MM.1S (cell line): Measurements from ENCODE around the gene FBLN7.

Experiments
- DNase-seq: peaks from one replicate; pipeline ENCODE4 v3.0.0-alpha.2; 2015
- H2AFZ ChIP-seq: fragments of 300-600 bp; sonication (generic); 2 replicates; pipeline ENCODE4 v1.6.0; 2016; ENCODE audit warnings: antibody characterized with exemption, low read length
- H3F3A ChIP-seq: fragments of 300-600 bp; sonication (generic); 2 replicates; pipeline ENCODE4 v1.6.1; 2016; ENCODE audit warnings: mild to moderate bottlenecking, antibody characterized with exemption, low read length, moderate library complexity, mixed read lengths; ENCODE audit not compliant: insufficient read depth
- H3K27ac ChIP-seq: fragments of 300-600 bp; sonication (generic); 2 replicates; pipeline ENCODE4 v1.5.1; 2016; ENCODE audit warnings: mild to moderate bottlenecking, low read length
- H3K27me3 ChIP-seq: fragments of 300-600 bp; sonication (generic); replicated peaks from 2 replicates; pipeline ENCODE4 v1.6.0; 2016; ENCODE audit warnings: low read length; ENCODE audit not compliant: insufficient read depth
- H3K36me3 ChIP-seq: fragments of 300-600 bp; sonication (generic); replicated peaks from 2 replicates; pipeline ENCODE4 v1.6.1; 2016; ENCODE audit warnings: mild to moderate bottlenecking, low read length, mixed read lengths; ENCODE audit not compliant: insufficient read depth
- H3K4me1 ChIP-seq: fragments of 300-600 bp; sonication (generic); 2 replicates; pipeline ENCODE4 v1.6.1; 2016; ENCODE audit warnings: low read length, mixed read lengths
- H3K4me2 ChIP-seq: fragments of 300-600 bp; sonication (generic); 2 replicates; pipeline ENCODE4 v1.6.0; 2016; ENCODE audit warnings: low read depth, low read length
- H3K4me3 ChIP-seq: fragments of 300-600 bp; sonication (generic); 2 replicates; pipeline ENCODE4 v1.5.1; 2016; ENCODE audit warnings: low read length, mixed read lengths
- H3K79me2 ChIP-seq: fragments of 300-600 bp; sonication (generic); 2 replicates; pipeline ENCODE4 v1.6.1; 2016; ENCODE audit warnings: mixed run types, low read length, mixed read lengths
- H3K9ac ChIP-seq: fragments of 300-600 bp; sonication (generic); 2 replicates; pipeline ENCODE4 v1.6.1; 2016; ENCODE audit warnings: low read length, mixed read lengths
- H3K9me2 ChIP-seq: fragments of 300-600 bp; sonication (generic); replicated peaks from 2 replicates; pipeline ENCODE4 v1.6.1; 2016; ENCODE audit warnings: mild to moderate bottlenecking, low read length, mixed read lengths; ENCODE audit not compliant: insufficient read depth
- H3K9me3 ChIP-seq: fragments of 300-600 bp; sonication (generic); replicated peaks from 2 replicates; pipeline ENCODE4 v1.6.1; 2016; ENCODE audit warnings: mild to moderate bottlenecking, low read length, mixed read lengths; ENCODE audit not compliant: insufficient read depth
- H4K20me1 ChIP-seq: fragments of 300-600 bp; sonication (generic); 2 replicates; pipeline ENCODE4 v1.6.1; 2016; ENCODE audit warnings: mild to moderate bottlenecking, low read length, moderate library complexity, mixed read lengths; ENCODE audit not compliant: insufficient read depth
- EZH2 ChIP-seq: fragments of 300-600 bp; sonication (generic); optimal IDR thresholded peaks from 2 replicates; pipeline ENCODE3; 2017; ENCODE audit warnings: low read depth, mild to moderate bottlenecking, antibody characterized with exemption, low read length, mixed read lengths
- EZH2phosphoT487 ChIP-seq: fragments of 300-600 bp; sonication (generic); IDR thresholded peaks from 2 replicates; pipeline ENCODE4 v1.6.1; 2018; ENCODE audit warnings: antibody characterized with exemption, low read length
- TF ChIP-seq, protein P1 (sequence below): fragments of 300-600 bp; sonication (generic); IDR thresholded peaks from 2 replicates; pipeline ENCODE4 v1.5.1; 2016; ENCODE audit warnings: antibody characterized with exemption, low read length, mixed read lengths

The FBLN7 gene

DNA sequence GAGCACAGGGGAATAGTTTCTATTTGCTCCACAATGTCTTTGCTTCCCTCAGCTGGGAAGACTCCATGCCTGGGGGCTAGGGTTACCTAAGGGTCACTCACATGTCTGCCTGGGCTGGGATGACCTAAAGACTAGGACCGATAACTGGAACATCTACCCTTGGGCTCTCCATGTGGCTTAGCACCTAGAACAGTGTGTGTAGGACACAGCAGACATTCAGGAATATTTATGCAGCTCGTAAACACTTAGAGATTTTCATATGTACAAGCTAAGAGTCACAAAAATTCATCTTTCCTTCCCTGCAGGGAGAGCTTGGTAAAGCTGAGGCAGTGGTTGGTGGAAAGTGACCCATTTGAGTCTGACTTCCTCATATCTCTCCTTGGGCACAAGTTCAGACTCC, 55.8 kb downstream of the FBLN7 start:
- DNase-seq, result no peak
- Histone ChIP-seq H3K9ac (no peak overlapping the region), H3K4me1 (no peaks in the 10 kb centered on the region), H3K9me2 (no peaks in the 10 kb centered on the region), H3K36me3 (no peaks in the 10 kb centered on the region), H3K27me3 (no peaks in the 10 kb centered on the region), H3K79me2 (no peaks in the 10 kb centered on the region), H4K20me1 (no peaks in the 10 kb centered on the region), H3K4me3 (no peak overlapping the region), H3K27ac (no peak overlapping the region), H2AFZ (no peak overlapping the region), H3K9me3 (no peaks in the 10 kb centered on the region), H3K4me2 (no peak overlapping the region), H3F3A (no peaks in the 10 kb centered on the region)
- no peak for TF ChIP-seq EZH2
- TF ChIP-seq, protein P1, sequence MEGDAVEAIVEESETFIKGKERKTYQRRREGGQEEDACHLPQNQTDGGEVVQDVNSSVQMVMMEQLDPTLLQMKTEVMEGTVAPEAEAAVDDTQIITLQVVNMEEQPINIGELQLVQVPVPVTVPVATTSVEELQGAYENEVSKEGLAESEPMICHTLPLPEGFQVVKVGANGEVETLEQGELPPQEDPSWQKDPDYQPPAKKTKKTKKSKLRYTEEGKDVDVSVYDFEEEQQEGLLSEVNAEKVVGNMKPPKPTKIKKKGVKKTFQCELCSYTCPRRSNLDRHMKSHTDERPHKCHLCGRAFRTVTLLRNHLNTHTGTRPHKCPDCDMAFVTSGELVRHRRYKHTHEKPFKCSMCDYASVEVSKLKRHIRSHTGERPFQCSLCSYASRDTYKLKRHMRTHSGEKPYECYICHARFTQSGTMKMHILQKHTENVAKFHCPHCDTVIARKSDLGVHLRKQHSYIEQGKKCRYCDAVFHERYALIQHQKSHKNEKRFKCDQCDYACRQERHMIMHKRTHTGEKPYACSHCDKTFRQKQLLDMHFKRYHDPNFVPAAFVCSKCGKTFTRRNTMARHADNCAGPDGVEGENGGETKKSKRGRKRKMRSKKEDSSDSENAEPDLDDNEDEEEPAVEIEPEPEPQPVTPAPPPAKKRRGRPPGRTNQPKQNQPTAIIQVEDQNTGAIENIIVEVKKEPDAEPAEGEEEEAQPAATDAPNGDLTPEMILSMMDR, result no peak
- TF ChIP-seq EZH2phosphoT487, result no peak

GRCh38 chr2:112194482-112194881, 56.3 kb downstream of the FBLN7 start:
- Histone ChIP-seq H4K20me1 (no peaks in the 10 kb centered on the region), H3K79me2 (no peaks in the 10 kb centered on the region), H3K4me3 (no peak overlapping the region), H3K9ac (no peak overlapping the region), H3F3A (no peaks in the 10 kb centered on the region), H3K9me3 (no peaks in the 10 kb centered on the region), H2AFZ (no peak overlapping the region), H3K4me1 (no peaks in the 10 kb centered on the region), H3K36me3 (no peaks in the 10 kb centered on the region), H3K27me3 (no peaks in the 10 kb centered on the region), H3K27ac (no peak overlapping the region), H3K4me2 (no peak overlapping the region), H3K9me2 (no peaks in the 10 kb centered on the region)
- TF ChIP-seq EZH2phosphoT487 (no peak), EZH2 (no peak)
- TF ChIP-seq, protein P1, result no peak
- no peak for DNase-seq

DNA sequence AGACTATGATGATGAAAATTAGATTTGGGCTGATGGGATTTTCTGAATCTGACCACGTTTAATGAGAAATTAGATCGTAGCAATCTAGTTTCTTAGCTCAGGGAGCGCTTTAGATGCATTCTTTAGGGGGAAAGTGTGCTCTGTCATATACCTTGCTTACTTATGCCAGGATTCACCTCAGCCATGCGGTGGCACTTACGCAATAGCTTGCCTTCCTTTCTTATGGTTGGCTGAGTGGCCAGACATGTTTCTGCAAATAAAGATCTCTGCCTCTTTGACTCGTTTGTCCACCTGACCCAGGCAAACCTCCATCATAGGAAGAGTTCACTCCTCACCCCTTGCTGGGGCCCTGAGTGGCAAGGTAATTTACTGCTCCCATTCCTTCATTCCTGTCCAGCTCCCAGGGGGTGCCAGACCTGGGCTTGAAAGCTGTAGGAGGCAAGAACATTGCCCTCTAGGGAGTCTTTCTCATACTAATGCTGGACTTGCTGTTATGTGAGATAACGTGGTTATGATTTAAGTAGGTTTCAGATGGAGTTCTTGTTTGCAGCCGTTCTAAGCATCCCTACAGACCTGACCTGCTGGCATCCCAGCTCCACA, 57.1 kb downstream of the FBLN7 start:
- Histone ChIP-seq H3K4me1 (no peaks in the 10 kb centered on the region), H3K9ac (no peak overlapping the region), H3K4me3 (no peak overlapping the region), H4K20me1 (no peaks in the 10 kb centered on the region), H2AFZ (no peak overlapping the region), H3K9me3 (no peaks in the 10 kb centered on the region), H3K79me2 (no peaks in the 10 kb centered on the region), H3K4me2 (no peak overlapping the region), H3K27me3 (no peaks in the 10 kb centered on the region), H3K36me3 (no peaks in the 10 kb centered on the region), H3F3A (no peaks in the 10 kb centered on the region), H3K27ac (no peak overlapping the region), H3K9me2 (no peaks in the 10 kb centered on the region)
- TF ChIP-seq EZH2phosphoT487 (no peak), EZH2 (no peak)
- TF ChIP-seq, protein P1, result no peak
- DNase-seq, result no peak
